Left cardiac atrium (tissue), 4 donors: ENCODE results near the gene POLR2J2. TPM values are rescaled to one million over a fixed set of nuclear protein-coding genes. Genes with fewer than 3 reads are reported as not detected.
"Not testable (repeated sequence)": the region's sequence is repeated elsewhere in the genome, so short reads cannot be mapped to it uniquely, and the experiment has no call there.

ENCODE experiments used
- ATAC-seq, 2 donors: fragments of 200-7000 bp; cut with Tn5 transposase; one replicate each; pipeline ENCODE4 v1.9.1; 2020; ENCODE audit warnings: mild to moderate bottlenecking in 2 of 2, moderate library complexity in 2 of 2
- DNase-seq: peaks from one replicate; pipeline ENCODE4 v3.0.0-alpha.2; 2020
- intact Hi-C, 2 donors: fragments of 100-400 bp; cut with DNase I; formaldehyde crosslinking; loops; one replicate each; pipeline versions ENCODE4 v1.14.1 to v1.15.1; 2022 to 2023
- long read RNA-seq: library from polyadenylated mRNA; unstranded; transcript quantifications from one replicate; pipeline ENCODE4 v2.0.0, GENCODE V29; 2021
- total RNA-seq, 2 donors: library from RNA; stranded (reverse); fragmentation: NEBNext Ultra II Directional; extraction: Animal tissue kit (Norgen Biotek cat#: 25700); gene quantifications; one replicate each; pipeline ENCODE4 v1.2.1, GENCODE V29; 2021
- donor health status: DM: no; HTN: yes; CAD: no.
- donor health status: DM: no; HTN: yes; CAD: no; lungs with severe emphysema.
- donor health status: DM: yes; HTN: yes; CAD: no.
- donor health status: Dilated cardiomyopathy.

Gene POLR2J2
- 1 to 10 TPM; 1.9 to 4.2 TPM for total RNA-seq
- long read RNA-seq = 0 reads

- DNase-seq, intact Hi-C loops: not testable (repeated sequence)
- ATAC-seq = peak; percentile 72 to 93
Observed at GRCh38 chr7:102671166-102671955, at the start of gene POLR2J2. Gene POLR2J2, minus strand, starts transcription at chr7:102671663. Its CDS starts 62 bp downstream, at chr7:102671601.

- DNase-seq, intact Hi-C loops: not testable (repeated sequence)
- peak in 1 of 2 donors; percentile 29 for ATAC-seq
Observed at GRCh38 chr7:102718491-102718890, 47.0 kb upstream of the POLR2J2 start.

GRCh38 chr7:102715718-102716117, 44.3 kb upstream of the POLR2J2 start:
- intact Hi-C loops, ATAC-seq, DNase-seq: not testable (repeated sequence)

- DNase-seq, intact Hi-C loops, ATAC-seq: not testable (repeated sequence)
Observed at GRCh38 chr7:102714774-102715522, 43.5 kb upstream of the POLR2J2 start.

GRCh38 chr7:102713691-102714080, 42.2 kb upstream of the POLR2J2 start:
- intact Hi-C loops, DNase-seq, ATAC-seq: not testable (repeated sequence)

GRCh38 chr7:102713011-102713690, 41.7 kb upstream of the POLR2J2 start:
- intact Hi-C loops, DNase-seq, ATAC-seq: not testable (repeated sequence)

GRCh38 chr7:102698962-102699750, 27.7 kb upstream of the POLR2J2 start:
- ATAC-seq, intact Hi-C loops, DNase-seq: not testable (repeated sequence)

- ATAC-seq, intact Hi-C loops, DNase-seq: not testable (repeated sequence)
Observed at GRCh38 chr7:102697642-102698512, 26.4 kb upstream of the POLR2J2 start.

- ATAC-seq = not testable (repeated sequence)
Observed at GRCh38 chr7:102696009-102696408, 24.5 kb upstream of the POLR2J2 start.

GRCh38 chr7:102695033-102695552, 23.6 kb upstream of the POLR2J2 start:
- ATAC-seq, DNase-seq, intact Hi-C loops: not testable (repeated sequence)

More at GRCh38 chr7:102696009-102696408, 24.5 kb upstream of the POLR2J2 start:
- DNase-seq, intact Hi-C loops: not testable (repeated sequence)

- DNase-seq, intact Hi-C loops, ATAC-seq: not testable (repeated sequence)
Observed at GRCh38 chr7:102694008-102694407, 22.5 kb upstream of the POLR2J2 start.

- DNase-seq, intact Hi-C loops: not testable (repeated sequence)
Observed at GRCh38 chr7:102690602-102691001, 19.1 kb upstream of the POLR2J2 start.

GRCh38 chr7:102689436-102690282, 18.2 kb upstream of the POLR2J2 start:
- intact Hi-C loops, DNase-seq: not testable (repeated sequence)
- ATAC-seq = peak; percentile 39 to 53

More at GRCh38 chr7:102690602-102691001, 19.1 kb upstream of the POLR2J2 start:
- not testable (repeated sequence) for ATAC-seq

GRCh38 chr7:102688299-102689036, 17.0 kb upstream of the POLR2J2 start:
- ATAC-seq = peak; percentile 94 to 97
- intact Hi-C loops, DNase-seq: not testable (repeated sequence)

GRCh38 chr7:102682560-102682959, 11.1 kb upstream of the POLR2J2 start:
- DNase-seq, intact Hi-C loops: not testable (repeated sequence)
- ATAC-seq = peak in 1 of 2 donors; percentile 63
